WI38 (cell line): ENCODE results near the gene LCT.
A peak's percentile ranks its signal among the peaks of the same experiment; 100 is the strongest.

Experiments used
- H3K4me3 ChIP-seq: 2 replicates; pipeline ENCODE4 v1.5.1; 2011; ENCODE audit warnings: low read depth, mild to moderate bottlenecking, control low read depth, low read length
- TF ChIP-seq, protein P1 (sequence below): IDR thresholded peaks from 2 replicates; pipeline ENCODE4 v1.5.1; 2012; ENCODE audit warnings: low read depth, mild to moderate bottlenecking, control low read depth, low read length

LCT gene

DNA sequence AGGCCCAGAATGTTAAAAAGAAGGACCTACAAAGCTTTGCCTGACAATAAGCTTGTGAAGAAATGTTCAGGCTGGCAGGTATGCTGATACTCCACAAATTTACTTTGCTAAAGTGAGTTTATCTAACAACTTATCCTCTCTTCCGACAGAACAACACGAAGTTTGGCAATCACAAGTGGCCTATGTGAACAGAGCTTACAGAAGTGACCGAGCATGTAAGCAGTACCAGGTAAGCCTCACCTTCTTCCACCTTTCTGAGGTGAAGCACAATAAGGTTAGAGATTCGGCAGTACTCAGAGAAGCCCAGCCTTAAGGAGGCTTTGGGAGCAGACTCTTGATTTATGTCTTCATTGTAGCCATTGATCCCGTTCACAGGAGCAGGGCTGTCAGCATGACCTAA, 9.0 kb upstream of the LCT start:
- TF ChIP-seq, protein P1, sequence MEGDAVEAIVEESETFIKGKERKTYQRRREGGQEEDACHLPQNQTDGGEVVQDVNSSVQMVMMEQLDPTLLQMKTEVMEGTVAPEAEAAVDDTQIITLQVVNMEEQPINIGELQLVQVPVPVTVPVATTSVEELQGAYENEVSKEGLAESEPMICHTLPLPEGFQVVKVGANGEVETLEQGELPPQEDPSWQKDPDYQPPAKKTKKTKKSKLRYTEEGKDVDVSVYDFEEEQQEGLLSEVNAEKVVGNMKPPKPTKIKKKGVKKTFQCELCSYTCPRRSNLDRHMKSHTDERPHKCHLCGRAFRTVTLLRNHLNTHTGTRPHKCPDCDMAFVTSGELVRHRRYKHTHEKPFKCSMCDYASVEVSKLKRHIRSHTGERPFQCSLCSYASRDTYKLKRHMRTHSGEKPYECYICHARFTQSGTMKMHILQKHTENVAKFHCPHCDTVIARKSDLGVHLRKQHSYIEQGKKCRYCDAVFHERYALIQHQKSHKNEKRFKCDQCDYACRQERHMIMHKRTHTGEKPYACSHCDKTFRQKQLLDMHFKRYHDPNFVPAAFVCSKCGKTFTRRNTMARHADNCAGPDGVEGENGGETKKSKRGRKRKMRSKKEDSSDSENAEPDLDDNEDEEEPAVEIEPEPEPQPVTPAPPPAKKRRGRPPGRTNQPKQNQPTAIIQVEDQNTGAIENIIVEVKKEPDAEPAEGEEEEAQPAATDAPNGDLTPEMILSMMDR = no peak
- no peak overlapping the region for H3K4me3 ChIP-seq

DNA sequence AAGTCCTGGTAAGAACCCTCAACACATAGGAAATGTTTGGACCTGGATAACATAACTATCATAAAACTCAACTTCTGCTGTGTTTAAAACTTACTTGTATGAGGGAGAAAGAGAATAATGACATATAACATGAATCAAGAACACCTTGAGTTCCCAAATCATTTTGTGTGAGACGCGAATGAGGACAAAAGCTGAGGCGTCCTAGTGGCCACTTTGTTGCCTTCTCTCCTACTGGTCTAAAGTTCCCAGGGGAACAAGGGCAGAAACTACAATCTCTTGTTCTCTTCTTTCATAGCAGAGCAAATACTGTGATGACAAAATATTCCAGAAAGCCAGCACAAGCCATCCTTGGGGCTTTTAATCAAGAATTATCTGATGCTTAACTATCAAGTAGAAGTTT, 8.3 kb upstream of the LCT start:
- TF ChIP-seq, protein P1 = no peak
- H3K4me3 ChIP-seq = no peak overlapping the region

DNA sequence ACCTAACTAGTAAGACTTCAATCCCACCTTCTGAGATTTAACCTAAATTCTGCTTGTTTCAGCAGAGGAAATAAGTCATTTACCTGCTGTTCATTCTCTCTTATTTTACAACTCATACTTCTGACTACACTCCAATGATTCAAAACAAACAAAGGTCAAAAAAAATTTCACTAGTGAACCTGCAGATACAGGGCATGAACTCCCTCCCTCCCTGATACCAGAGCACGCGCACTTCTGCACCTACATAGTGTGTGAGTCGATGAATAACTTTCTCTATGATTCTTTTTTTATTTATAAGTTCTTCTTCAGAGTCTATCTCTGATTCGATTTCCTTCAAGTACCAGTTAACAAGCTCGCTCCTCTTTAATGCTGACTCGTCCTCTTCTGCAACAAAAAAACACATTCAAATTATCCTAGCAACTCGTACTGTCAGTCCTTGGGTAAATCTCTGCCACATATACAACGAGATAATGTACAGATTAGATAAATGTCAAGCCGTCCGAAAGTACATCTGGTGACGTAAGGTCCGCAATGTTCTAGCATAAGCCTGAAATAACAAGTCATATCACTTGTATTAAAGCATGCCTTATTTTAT, 7.4 kb upstream of the LCT start:
- TF ChIP-seq, protein P1 = no peak
- H3K4me3 ChIP-seq = no peak overlapping the region

DNA sequence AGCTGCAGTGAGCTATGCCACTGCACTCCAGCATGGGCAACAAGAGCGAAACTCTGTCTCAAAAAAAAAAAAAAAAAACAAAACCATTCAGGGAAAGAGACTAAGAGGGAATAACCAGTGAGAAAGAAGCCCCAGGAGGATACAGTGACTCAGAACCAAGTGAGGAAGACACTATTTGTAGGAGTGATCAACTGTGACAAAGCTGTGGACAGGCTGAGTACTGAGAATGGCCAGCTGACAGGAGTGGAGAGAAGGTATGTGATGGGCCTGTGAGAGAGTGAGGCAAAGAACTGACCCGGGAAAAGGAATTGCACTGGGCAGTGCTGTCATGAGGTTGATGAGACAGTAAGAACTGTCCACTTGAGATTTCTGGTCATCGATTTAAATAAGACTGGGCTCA, 6.7 kb upstream of the LCT start:
- TF ChIP-seq, protein P1 = no peak
- H3K4me3 ChIP-seq = no peak overlapping the region

DNA sequence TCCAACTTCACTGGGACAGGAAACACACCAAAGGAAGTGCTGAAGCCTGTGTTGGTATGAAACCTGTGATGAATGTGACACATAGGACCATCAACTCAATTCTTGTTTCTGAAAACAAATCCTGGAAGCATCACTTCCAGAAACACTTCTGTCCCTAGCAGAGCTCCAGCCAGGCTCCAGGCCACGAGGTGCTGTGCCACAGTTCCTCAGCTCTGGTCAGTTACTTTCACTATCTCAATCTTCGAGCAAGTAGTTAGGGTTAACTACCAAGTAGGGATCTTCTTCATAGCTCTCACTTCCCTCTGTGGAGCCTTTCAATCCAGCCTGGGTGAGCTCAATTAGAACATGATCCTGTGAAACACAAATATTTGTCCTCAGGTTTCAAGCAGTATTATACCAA, 3.6 kb upstream of the LCT start:
- TF ChIP-seq, protein P1 = no peak
- H3K4me3 ChIP-seq = peak overlapping the region; percentile 9; the same call in 1 of the 2 replicates

DNA sequence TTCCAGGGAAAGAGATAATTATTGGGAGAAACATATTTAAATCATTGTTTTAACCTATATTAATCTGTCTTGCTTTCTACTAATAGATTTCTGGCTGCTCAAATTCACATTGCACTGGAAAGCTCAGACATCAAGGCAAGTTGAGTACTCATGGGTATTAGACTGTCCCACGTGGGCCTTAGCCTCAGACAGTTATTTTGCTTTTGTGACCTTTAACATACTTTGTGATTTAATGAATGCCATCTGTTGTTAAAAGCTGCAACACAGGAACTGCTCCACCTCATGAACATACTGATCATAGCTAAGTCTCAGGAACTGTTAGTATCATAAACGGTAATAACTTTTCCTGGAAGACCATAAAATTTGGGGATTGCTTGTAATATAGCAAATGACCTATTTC, 2.7 kb upstream of the LCT start:
- TF ChIP-seq, protein P1 = no peak
- H3K4me3 ChIP-seq = no peak overlapping the region

DNA sequence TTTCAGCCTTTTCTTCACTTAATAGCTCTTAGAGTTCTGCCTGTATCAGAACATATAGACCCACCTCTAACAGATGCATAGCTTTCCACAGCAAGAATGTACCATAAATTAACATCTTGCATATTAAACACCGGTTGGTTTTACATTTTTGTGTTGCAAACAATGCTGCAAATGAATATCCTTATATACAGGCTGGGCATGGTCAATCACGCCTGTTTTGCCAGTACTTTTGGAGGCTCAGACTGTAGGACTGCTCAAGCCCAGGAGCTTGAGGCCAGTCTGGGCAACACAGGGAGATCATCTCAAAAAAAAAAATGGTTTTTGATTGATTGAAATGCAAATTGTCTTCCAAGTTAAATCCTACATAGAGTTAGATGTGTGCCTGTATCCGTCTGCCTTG, 1.5 kb upstream of the LCT start:
- no peak overlapping the region for H3K4me3 ChIP-seq
- TF ChIP-seq, protein P1 = no peak
